NCI-H128 (cell line): ENCODE measurements around the gene STK32A.
"Not testable (repeated sequence)": the region's sequence is repeated elsewhere in the genome, so short reads cannot be mapped to it uniquely, and the experiment has no call there.

ENCODE experiments used
- DNase-seq: peaks from one replicate; lab custom pipeline; 2025; ENCODE audit not compliant: unreplicated experiment; lab: John Stamatoyannopoulos, UW

Gene STK32A

DNA sequence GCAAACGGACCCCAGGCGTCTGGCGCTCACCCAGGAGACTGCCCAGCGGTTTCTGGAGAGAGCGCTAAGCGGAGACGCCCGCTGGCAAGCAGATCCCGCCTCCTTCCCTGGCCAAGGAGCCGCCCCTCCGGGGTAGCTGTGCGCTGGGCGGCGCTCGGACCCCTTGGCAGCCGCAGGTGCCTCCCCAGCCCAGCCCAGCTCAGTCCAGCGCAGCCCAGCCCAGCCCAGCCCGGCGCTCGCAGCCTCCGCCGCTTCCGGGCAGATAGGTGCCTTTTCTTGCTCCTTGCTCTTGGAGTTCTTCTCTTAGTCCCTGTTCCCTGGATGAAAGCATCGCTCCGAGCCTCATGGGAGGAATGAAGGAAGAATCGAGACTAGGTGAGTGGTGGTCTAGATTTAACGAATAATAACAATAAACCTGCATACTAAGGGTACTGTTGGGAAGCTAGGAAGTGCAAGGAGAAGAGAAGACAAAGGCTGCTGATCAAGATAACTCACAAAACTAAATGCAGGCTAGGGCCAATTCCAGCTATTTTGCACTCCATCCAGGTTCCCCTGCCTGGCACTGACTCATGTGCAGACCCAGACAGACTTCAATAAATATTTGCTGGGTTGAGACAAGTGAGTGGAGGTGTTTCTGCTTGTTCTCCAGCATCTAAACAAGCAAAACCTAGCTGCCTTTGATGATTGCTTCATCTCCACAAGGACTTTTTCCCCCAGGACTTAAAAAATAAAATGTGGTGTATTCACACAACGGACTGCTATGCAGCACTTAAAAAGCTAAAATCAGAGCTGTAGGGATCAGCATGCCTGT lies at the start of gene STK32A:
STK32A (plus strand) TSS at position 202 of the 811 bp plus-strand sequence. CDS start 4,609 bp downstream, outside the sequence.
- peak; percentile 3 for DNase-seq

DNA sequence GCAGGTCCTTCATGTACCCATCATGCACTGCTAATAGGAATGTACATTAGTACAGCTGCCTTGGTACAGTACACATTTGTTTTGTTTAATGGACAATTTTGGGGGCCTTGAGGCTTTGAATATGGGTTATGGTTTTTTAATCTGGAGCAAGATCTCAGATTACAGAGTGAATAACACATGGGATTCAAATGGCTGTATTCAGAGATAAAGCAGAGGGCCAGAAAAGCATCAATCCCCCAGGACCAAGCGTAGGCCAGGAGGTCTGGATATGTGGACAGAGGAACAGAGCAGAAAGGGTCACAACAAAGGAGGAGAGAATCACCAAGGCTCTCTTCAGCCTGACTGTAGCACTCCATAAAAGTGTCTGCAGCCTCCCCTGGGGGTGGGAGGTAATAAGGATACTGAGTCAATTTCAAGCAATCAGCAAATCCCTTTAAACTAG lies 47.7 kb upstream of the STK32A start:
- no peak for DNase-seq

DNA sequence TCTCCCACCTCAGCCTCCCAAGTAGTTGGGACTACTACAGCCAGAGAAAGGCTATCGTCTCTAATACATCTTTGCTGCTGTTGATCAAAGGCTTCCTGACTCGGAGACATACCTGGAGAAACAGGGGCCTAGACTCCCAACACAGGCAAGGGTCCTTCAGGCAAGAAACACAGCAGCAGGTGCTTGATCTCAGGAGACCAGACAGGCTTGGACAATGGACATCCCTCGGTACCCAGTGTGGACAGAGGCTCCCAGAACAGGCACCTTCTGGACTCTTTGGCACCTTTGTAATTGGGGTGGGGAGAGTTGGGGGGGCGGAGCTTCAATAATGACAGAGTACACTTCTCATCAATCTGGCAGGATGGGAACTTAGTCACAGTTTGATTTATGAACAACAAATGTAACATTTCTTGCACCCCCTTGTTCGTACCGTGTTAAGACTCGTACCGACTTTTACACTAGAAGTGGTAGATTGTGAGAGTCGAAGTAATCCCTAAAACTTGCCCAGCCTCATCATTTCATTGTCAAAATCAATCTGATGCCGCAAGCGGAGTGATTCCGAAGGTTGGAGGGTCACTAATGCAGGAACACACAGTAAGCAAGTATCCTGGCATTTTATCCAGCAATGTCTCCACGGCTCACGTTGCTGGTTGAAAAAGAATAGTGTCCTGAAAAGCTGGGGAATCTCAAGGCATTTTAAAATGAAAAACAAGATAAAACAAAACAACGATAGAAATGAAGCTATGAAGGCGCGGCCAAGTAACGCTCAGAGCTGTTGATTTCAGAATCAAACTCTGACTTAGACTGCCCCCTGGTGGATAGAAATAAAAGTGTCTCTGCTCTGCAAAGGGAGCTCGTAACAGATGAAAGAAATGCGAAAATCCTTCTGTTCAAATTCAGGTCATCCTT lies 46.4 kb upstream of the STK32A start:
- DNase-seq, result peak; percentile 21

DNA sequence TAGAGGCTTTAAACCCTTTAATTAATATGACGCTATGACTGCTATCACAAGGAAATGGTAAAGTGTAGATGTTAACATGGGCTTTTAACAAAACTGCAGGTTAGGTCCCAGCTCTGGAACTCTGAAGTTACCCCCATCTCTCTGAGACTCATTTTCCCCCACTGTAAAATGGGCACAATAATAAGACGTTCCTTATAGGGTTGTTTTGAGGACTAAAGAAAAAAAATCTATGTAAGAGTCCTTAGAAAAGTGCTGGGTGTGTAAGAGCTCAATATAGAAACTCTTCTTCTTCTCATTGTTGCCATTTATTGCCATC lies 45.8 kb upstream of the STK32A start:
- DNase-seq, result no peak

DNA sequence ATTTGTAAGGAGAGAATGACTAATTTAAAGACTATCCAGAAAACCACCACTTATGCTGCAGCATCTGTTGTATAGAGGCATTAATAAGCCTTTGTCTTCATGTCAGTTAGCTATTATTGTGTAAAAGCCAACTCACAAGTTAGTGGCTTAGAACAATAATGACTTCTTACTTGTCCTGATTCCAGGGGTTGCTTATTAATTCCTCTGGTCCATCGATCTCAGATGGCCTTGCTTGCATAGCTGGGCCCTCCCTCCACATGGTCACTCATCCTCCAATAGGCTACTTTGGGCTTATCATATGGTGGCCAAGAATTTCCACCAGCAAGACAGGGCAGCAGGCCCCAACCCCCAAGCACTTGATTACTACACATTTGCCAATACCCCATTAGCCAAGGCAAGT lies 44.5 kb upstream of the STK32A start:
- no peak for DNase-seq

DNA sequence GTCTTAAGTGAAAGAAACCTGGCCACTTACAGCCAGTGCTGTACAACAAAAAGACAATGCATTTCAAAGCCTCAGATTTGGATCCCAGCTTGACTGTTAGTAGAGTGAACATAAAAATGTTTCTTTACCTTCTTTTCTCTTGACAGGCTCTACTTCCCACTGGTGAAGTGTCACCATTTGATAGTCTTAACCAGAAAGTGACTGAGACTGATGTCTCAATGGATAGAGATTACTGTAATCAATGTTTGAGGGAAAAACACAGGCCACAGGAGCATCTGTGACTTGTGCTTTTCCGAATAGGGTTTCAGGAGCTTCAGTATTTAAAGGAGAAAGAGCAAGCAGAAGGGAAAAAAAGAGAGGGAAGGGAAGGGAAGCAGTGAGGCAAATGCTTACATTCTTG lies 41.7 kb upstream of the STK32A start:
- no peak for DNase-seq

DNA sequence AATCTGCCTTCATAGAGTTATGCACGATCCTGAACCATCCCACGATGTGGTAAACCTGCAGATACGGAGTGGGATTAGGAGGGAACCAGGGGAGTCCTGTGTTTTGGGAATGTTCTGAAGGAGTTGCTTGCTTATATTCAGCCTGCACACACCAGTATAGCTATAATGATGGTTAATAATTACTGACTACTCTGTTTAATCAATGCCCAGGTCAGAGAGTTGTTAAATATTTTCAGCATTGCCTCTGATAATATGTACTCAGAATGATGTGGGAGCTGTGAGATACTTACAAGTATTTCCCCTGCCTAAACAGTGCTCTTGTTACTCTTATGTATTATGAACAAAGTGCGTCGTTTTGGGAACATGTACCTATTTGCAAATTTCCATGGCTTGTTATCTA lies 34.8 kb upstream of the STK32A start:
- DNase-seq, result no peak

DNA sequence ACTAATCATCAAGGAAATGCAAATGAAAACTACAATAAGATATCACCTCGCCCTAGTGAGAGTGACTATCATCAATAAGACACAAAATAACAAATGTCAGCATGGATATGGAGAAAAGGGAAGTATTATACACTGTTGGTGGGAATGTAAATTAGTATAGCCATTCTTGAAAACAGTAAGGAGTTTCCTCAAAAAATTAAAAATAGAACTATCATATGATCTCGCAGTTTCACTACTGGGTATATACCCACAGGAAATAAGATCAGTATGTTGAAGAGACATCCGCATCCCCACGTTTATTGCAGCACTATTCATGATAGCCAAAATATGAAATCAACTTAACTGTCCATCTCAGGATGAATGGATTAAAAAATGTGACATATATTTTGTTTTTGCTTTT lies 31.6 kb upstream of the STK32A start:
- DNase-seq, result no peak

DNA sequence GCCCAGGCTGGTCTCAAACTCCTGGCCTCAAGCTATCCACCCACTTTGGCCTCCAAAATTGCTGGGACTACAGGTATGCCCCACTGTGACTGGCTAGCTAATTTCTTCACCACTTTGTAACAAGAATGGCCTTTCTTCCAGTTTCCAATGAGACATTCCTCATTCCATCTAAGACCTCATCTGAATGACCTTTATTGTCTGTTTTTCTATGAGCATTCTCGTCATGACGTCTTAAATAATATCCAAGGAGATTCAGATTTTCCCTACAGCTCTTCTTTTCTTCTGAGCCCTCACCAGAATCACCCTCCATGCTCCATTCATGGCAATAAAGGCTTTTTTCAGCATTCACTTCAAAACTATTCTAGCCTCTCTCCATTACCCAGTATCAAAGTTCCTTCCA lies 30.2 kb upstream of the STK32A start:
- no peak for DNase-seq

DNA sequence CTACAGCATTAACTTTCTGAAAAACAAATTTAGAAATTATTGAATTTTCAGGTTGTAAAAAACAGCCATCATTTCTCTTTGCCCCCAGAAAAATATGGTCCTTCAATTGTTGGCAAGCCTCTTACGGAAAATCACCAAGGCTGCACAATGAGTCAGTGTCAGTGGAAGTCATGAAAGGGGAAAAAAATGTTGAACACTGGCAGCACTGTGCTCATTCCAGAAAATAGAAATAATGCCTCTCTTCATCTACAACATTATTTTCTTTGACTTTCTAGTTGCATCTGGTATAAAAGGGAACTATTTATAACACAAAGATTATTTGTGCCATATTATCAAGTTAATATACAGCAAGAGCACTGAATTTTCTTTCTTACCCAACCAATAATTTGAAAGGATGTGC lies 26.7 kb upstream of the STK32A start:
- no peak for DNase-seq

DNA sequence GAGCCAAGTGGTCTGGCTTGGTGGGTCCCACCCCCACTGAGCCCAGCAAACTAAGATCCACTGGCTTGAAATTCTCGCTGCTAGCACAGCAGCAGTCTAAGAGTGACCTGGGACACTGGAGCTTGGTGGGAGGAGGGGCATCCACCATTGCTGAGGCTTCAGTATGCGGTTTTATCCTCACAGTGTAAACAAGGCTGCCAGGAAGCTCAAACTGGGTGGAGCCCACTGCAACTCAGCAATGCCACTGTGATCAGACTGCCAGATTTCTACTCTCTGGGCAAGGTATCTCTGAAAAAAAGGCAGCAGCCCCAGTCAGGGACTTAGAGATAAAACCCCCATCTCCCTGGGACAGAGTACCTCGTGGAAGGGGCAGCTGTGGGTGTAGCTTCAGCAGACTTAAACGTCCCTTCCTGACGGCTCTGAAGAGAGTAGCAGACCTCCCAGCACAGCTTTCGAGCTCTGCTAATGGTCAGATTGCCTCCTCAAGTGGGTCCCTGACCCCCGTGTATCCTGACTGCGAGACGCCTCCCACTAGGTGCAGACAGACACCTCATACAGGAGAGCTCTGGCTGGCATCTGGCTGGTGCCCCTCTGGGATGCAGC lies 18.2 kb upstream of the STK32A start:
- DNase-seq, result no peak

DNA sequence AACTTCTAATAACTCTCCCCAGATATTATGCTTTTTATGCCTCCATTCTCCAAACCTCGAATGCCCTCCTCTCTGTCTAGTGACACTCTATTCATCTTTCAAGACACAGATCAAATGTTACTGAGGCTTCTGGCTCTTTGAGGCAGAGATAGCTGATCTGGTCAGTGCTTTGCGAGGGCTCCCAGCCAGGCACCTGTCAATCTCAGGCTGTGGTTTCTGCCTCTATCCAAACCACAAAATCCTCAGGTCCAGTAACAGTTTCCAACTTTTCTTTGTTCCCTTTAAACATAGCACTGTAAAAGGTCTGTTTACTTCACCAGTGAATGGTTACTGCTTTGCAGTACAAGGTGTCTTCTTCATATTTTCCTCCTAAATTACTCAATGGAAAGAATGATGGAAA lies 11.5 kb upstream of the STK32A start:
- no peak for DNase-seq

DNA sequence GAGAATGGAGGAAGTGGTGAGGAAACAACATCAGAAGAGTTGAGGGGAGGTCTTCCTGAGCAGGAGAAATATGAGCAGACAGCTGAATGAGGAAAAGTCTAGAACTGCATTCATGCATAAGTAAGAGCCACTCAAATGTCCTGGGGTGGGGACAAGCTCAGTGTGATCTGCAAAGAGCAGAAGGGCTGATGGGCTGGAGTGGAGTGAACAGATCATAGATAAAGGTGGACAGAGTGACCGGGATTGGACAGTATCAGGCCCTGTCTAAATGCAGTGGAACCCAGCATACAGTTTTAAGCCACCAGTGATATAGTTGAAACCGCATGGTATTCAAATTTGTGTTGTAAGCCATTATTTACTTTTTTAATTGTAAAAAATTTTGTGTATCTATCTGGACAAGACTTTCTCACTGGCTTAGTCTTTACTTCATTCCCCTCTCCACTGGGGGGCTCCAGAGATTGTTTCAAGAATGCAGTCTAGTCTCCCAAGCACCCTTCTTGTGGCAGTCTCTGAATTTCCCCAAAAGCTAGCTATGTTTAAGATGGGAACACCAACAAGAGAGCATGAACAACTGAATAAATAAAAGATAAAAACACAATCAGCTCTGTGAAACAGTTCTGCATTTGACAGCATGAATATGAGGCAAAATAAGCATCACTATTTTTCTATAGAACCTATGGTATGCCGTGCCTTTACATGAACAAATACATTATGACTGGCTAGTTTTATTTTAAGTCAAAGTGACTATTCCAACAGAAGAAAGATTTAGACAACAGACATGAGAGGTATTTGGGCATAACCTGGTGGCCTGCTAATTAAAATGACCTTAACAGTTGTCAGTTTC lies 10.7 kb upstream of the STK32A start:
- no peak for DNase-seq

DNA sequence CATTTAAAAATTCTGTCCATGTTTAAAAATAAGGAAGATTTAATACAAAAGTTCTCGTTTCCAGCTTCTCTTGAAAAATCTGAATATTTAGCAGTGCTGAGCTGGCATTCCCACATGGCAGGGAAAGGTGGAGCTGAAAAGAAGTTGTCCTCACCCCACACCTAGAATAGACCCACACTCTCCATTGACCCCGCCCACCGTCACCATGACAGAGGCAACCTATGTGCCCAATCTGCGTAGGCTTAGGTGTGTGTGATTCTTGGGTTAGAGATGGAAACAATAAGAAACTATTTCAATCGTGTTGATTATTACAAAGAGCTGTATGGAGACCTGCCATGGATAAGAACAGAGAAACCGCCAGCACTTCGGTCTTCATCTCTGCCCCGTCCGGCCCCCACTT lies 8.9 kb upstream of the STK32A start:
- DNase-seq, result no peak

DNA sequence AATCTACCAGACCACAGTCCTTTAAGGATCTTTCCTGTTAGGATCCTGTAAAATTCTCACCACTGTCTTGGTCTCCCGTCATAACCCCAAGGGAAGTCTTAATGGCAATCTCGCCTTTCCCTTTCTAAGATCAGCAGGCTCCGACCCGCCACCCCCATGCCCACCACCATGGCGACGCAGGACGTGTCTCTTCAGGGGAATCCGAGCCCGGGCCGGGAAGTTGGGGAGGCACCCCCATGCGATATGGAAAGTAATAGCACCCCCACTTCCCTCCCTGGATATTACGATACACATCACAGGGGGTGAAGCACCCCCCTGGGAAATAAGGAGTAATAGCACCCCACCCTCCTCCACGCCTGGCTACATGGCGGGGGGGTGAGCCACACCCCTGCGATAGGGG lies 8.3 kb upstream of the STK32A start:
- no peak for DNase-seq

DNA sequence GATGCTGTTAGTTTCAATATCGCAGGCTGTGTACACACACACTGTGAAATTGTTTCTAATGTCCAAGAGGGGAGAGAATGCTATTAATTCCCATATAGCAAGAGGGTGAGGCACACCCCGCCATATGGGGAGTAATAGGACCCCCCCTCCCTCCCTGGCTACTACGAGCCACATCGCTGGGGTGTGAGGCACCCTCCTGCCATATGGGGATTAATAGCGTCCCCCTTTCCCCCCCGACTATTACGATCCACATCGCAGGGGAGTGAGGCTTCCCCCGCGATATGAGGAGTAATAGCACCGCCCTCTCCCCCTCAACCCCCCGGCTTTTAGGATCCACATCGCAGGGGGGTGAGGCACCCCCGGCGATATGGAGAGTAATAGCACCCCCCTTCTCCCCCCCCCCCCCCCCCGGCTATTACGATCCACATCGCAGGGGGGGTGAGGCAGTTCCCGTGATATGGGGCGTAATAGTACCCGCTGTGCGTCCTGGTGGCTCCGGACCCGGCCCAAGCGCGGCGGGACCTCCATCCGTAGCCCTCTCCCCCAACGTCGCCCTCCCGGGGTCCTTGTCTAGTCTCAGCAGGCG lies 494 bp upstream of the STK32A start:
- DNase-seq, result no peak

DNA sequence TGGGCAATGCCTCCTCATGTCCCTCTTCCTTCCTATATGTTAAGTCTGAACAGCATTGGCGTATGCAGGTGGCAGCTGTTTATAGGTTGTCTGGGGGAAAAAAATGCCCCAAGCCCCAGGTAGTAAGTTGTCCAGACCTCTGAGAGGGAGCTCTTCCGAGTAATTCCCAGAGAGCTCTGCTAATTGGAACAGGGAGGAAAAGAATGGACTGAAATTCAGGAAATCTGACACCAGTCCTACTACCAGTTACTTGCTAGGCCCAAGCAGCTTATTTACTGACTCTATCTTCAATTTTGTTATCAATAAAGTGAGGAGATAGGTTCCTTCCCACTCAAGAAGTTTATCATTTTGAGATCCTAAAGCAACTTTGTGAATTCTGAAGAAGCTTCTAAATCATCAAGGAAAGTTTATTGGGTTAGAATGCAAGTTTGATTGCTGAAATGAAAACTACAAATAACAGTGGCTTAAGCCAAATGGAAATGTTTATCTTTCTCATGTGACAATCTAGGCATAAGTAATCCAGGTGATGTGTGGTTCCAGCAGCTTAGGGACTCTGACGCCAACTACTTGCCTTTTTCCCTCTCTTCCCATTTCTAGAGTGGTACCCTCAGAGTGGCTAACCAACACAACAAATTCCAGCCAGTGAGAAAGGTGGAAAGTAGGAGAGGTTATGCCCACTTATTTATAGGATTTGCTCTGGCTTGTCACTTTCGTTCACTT lies 5.6 kb downstream of the STK32A start:
- DNase-seq, result no peak

DNA sequence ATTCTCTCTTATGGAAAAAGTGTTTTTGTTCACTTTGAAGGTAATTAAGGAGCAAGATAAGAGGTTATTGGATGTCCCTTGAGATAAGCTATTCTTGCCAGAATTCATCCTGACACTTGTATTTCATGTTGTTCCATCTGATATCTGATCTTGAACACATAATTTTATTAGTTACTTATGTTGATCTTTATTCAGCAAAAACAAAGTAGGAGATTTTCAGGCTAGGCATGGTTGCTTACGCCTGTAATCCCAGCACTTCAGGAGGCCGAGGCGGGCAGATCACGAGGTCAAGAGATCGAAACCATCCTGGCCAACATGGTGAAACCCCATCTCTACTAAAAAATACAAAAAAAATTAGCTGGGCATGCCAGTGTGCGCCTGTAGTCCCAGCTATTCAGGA lies 8.4 kb downstream of the STK32A start:
- not testable (repeated sequence) for DNase-seq

DNA sequence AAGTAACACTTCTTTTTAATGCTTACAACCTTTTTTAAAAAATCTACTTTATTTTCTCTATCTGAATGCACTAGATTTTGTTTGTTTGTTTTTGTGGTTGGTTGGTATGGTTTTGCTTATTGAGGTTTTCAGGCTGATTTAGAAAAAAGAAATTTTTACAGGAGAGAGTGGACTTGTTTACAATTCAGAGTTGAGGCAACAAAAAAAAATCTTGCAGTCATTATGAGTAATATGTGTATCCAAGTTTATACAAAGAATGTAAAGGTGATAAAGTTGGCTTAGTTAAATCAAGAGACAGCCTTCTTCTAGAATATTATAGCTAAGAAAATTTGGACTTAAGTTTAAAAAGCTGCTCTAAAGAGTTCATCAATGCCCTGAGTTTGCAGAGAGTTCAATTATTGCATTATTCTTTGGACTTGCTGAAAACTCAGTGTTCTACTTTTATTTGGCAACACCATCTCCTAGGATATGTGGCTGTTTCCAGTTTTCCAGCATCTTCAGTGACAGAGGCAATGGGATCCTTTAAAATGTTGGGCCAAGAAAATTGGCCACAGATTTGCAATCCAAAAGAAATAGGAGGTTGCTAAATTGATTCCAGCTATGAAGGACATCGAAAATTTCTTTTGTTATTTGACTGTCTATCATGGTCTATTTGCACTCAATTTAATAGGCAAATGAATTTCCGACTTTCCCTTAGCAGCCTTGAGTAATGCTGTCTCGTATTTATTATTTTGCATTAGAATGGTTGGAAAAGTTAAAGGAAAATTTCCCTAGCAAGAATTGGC lies 10.7 kb downstream of the STK32A start:
- DNase-seq, result no peak
